ENCODE measurements around the gene KCNAB2. TPM values are rescaled to one million over a fixed set of nuclear protein-coding genes. Genes with fewer than 3 reads are reported as not detected.

KCNAB2 gene
- total and polyA plus RNA-seq, 2 experiments from 2014 or later, result 3.9 to 4.8 TPM

DNA sequence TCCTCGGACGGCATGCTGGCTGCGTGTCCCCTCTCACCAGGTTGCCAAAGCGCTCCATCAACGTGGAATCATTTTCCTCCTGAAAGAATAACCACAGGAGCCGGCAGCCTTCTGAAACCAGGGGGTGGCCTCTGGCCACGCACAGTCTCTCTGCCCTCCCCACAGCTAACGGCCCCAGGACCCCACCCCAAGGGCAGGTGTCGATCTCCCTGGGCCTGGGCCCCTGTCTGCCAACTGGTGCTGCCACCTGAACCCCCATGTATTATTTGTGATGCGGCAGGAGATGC lies 46.1 kb downstream of the KCNAB2 start:
- Histone ChIP-seq H3K9me3 (ENCODE audit: low read depth) (no peaks in the 10 kb centered on the region), H3F3A (ENCODE audit: insufficient read depth) (no peaks in the 10 kb centered on the region), H3K79me2 (ENCODE audit: insufficient read depth) (no peaks in the 10 kb centered on the region), H3K4me3 (no peak overlapping the region), H3K9ac (no peak overlapping the region), H3K27me3 (replicated peaks; ENCODE audit: insufficient read depth) (no peaks in the 10 kb centered on the region), H3K36me3 (ENCODE audit: low read depth) (no peaks in the 10 kb centered on the region), H2AFZ (no peak overlapping the region), H3K4me1 (ENCODE audit: insufficient read depth) (no peaks in the 10 kb centered on the region), H4K20me1 (ENCODE audit: insufficient read depth) (no peaks in the 10 kb centered on the region), H3K9me2 (ENCODE audit: insufficient read depth) (no peaks in the 10 kb centered on the region), H3K27ac (no peak overlapping the region), H3K4me2 (ENCODE audit: unreplicated experiment) (no peak overlapping the region)
- 83 to 89% methylated on average over 10 of the region's 10 CpGs for WGBS, 2 experiments (ENCODE audit: low coverage in 1 of 2, low lambda C conversion rate in 2 of 2, missing lambda C conversion rate in 2 of 2)
- in situ Hi-C loops (cut with MboI), result no loop called here
- no peak for DNase-seq
- TF ChIP-seq EZH2phosphoT487 (IDR thresholded peaks at IDR 0.05; ENCODE audit: insufficient read depth, low read depth) (no peak), EZH2 (IDR thresholded peaks at IDR 0.05; ENCODE audit: insufficient read depth, poor library complexity, severe bottlenecking) (no peak)

DNA sequence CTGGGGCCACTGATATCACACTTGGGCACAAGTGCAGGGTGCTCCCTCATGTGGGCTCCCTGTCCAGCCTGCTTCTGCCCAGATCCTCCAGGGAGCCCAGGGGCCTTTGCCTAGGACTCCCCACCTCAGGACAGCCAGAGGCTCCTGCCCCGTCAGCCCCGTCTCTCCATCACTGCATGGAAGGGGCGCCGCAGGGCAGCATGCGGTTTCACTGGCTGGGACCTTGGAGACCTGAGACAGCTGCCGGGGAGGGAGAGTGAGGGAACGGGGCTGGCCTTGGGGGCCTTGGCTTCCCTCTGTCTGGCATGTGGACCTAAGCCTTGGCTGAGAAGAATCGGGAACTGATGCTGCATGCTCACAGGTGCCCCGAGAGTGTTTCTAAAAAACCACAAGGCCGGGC lies 46.5 kb downstream of the KCNAB2 start:
- Histone ChIP-seq H2AFZ (no peak overlapping the region), H3F3A (ENCODE audit: insufficient read depth) (0 out of 2 replicates have a peak, but pooled peaks cover under 1% of the 10 kb centered on the region), H4K20me1 (ENCODE audit: insufficient read depth) (no peaks in the 10 kb centered on the region), H3K4me1 (ENCODE audit: insufficient read depth) (no peaks in the 10 kb centered on the region), H3K79me2 (ENCODE audit: insufficient read depth) (no peaks in the 10 kb centered on the region), H3K4me2 (ENCODE audit: unreplicated experiment) (no peak overlapping the region), H3K9ac (no peak overlapping the region), H3K9me3 (ENCODE audit: low read depth) (no peaks in the 10 kb centered on the region), H3K27me3 (replicated peaks; ENCODE audit: insufficient read depth) (no peaks in the 10 kb centered on the region), H3K9me2 (ENCODE audit: insufficient read depth) (no peaks in the 10 kb centered on the region), H3K4me3 (no peak overlapping the region), H3K36me3 (ENCODE audit: low read depth) (no peaks in the 10 kb centered on the region), H3K27ac (no peak overlapping the region)
- TF ChIP-seq EZH2 (IDR thresholded peaks at IDR 0.05; ENCODE audit: insufficient read depth, poor library complexity, severe bottlenecking), result no peak
- no peak for TF ChIP-seq EZH2phosphoT487 (IDR thresholded peaks at IDR 0.05; ENCODE audit: insufficient read depth, low read depth)
- DNase-seq, result no peak
- WGBS, 2 experiments (ENCODE audit: low coverage in 1 of 2, low lambda C conversion rate in 2 of 2, missing lambda C conversion rate in 2 of 2), result 85 to 88% methylated on average over 10 of the region's 10 CpGs
- in situ Hi-C loops (cut with MboI), result no loop called here

DNA sequence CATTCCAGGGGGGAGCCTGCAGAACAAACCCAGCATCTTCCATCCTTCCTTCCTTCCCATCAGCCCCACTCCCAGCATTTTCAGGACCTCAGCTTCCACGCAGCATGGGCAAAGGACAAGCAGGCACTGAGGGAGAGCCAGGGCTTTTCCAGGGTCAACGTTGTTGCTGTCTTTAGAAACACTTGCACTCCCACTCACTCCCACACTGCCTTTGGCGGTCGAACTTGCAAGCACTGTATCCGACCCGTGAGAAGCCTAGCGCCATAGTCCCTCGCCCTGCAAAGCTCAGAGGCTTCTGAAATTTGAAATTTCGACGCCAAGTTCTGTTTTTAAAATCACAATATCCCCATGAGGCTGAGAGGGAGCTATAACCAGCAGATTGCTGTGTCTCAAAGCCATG lies 47.4 kb downstream of the KCNAB2 start:
- DNase-seq, result no peak
- H3F3A ChIP-seq (ENCODE audit: insufficient read depth), result 0 out of 2 replicates have a peak, but pooled peaks cover 5% of the 10 kb centered on the region
- TF ChIP-seq EZH2phosphoT487 (IDR thresholded peaks at IDR 0.05; ENCODE audit: insufficient read depth, low read depth) (no peak), EZH2 (IDR thresholded peaks at IDR 0.05; ENCODE audit: insufficient read depth, poor library complexity, severe bottlenecking) (no peak)
- no peak overlapping the region for H3K9ac ChIP-seq
- H2AFZ ChIP-seq, result no peak overlapping the region
- no peaks in the 10 kb centered on the region for H3K27me3 ChIP-seq (replicated peaks; ENCODE audit: insufficient read depth)
- H3K4me1 ChIP-seq (ENCODE audit: insufficient read depth), result peaks cover 4% of the 10 kb centered on the region
- in situ Hi-C loops (cut with MboI), result no loop called here
- H4K20me1 ChIP-seq (ENCODE audit: insufficient read depth), result no peaks in the 10 kb centered on the region
- no peaks in the 10 kb centered on the region for H3K9me2 ChIP-seq (ENCODE audit: insufficient read depth)
- H3K9me3 ChIP-seq (ENCODE audit: low read depth), result no peaks in the 10 kb centered on the region
- no peak overlapping the region for H3K4me3 ChIP-seq
- WGBS, 2 experiments (ENCODE audit: low coverage in 1 of 2, low lambda C conversion rate in 2 of 2, missing lambda C conversion rate in 2 of 2), result 68 to 69% methylated on average over 10 of the region's 10 CpGs
- no peak overlapping the region for H3K4me2 ChIP-seq (ENCODE audit: unreplicated experiment)
- H3K36me3 ChIP-seq (ENCODE audit: low read depth), result no peaks in the 10 kb centered on the region
- no peak overlapping the region for H3K27ac ChIP-seq
- H3K79me2 ChIP-seq (ENCODE audit: insufficient read depth), result no peaks in the 10 kb centered on the region

- DNase-seq, result no peak
- Histone ChIP-seq H3K4me3 (no peak overlapping the region), H3K27me3 (replicated peaks; ENCODE audit: insufficient read depth) (no peaks in the 10 kb centered on the region), H3K9me2 (ENCODE audit: insufficient read depth) (no peaks in the 10 kb centered on the region), H3F3A (ENCODE audit: insufficient read depth) (0 out of 2 replicates have a peak, but pooled peaks cover 10% of the 10 kb centered on the region), H3K9me3 (ENCODE audit: low read depth) (no peaks in the 10 kb centered on the region), H3K27ac (no peak overlapping the region), H2AFZ (no peak overlapping the region), H3K36me3 (ENCODE audit: low read depth) (no peaks in the 10 kb centered on the region), H3K4me1 (ENCODE audit: insufficient read depth) (peaks cover 9% of the 10 kb centered on the region), H3K4me2 (ENCODE audit: unreplicated experiment) (no peak overlapping the region), H3K9ac (no peak overlapping the region), H3K79me2 (ENCODE audit: insufficient read depth) (no peaks in the 10 kb centered on the region), H4K20me1 (ENCODE audit: insufficient read depth) (no peaks in the 10 kb centered on the region)
- WGBS, 2 experiments (ENCODE audit: low coverage in 1 of 2, low lambda C conversion rate in 2 of 2, missing lambda C conversion rate in 2 of 2), result 87 to 88% methylated on average over 9 of the region's 9 CpGs
- in situ Hi-C loops (cut with MboI), result no loop called here
- TF ChIP-seq EZH2phosphoT487 (IDR thresholded peaks at IDR 0.05; ENCODE audit: insufficient read depth, low read depth), result no peak
- TF ChIP-seq EZH2 (IDR thresholded peaks at IDR 0.05; ENCODE audit: insufficient read depth, poor library complexity, severe bottlenecking), result no peak
These were observed 47.9 kb downstream of the KCNAB2 start for GRCh38 chr1:6093611-6094010.

GRCh38 chr1:6094246-6094645 lies 48.6 kb downstream of the KCNAB2 start:
- H4K20me1 ChIP-seq (ENCODE audit: insufficient read depth), result no peaks in the 10 kb centered on the region
- no peak overlapping the region for H3K27ac ChIP-seq
- WGBS, 2 experiments (ENCODE audit: low coverage in 1 of 2, low lambda C conversion rate in 2 of 2, missing lambda C conversion rate in 2 of 2), result 94 to 96% methylated on average over 19 of the region's 19 CpGs
- H3F3A ChIP-seq (ENCODE audit: insufficient read depth), result 0 out of 2 replicates have a peak, but pooled peaks cover 12% of the 10 kb centered on the region
- H3K4me3 ChIP-seq, result no peak overlapping the region
- H3K9ac ChIP-seq, result no peak overlapping the region
- H3K4me2 ChIP-seq (ENCODE audit: unreplicated experiment), result no peak overlapping the region
- H3K9me2 ChIP-seq (ENCODE audit: insufficient read depth), result no peaks in the 10 kb centered on the region
- no peak for TF ChIP-seq EZH2 (IDR thresholded peaks at IDR 0.05; ENCODE audit: insufficient read depth, poor library complexity, severe bottlenecking)
- no peak for TF ChIP-seq EZH2phosphoT487 (IDR thresholded peaks at IDR 0.05; ENCODE audit: insufficient read depth, low read depth)
- H3K27me3 ChIP-seq (replicated peaks; ENCODE audit: insufficient read depth), result no peaks in the 10 kb centered on the region
- H3K9me3 ChIP-seq (ENCODE audit: low read depth), result no peaks in the 10 kb centered on the region
- H3K79me2 ChIP-seq (ENCODE audit: insufficient read depth), result no peaks in the 10 kb centered on the region
- H2AFZ ChIP-seq, result no peak overlapping the region
- DNase-seq, result no peak
- H3K36me3 ChIP-seq (ENCODE audit: low read depth), result no peaks in the 10 kb centered on the region
- H3K4me1 ChIP-seq (ENCODE audit: insufficient read depth), result peaks cover 13% of the 10 kb centered on the region
- in situ Hi-C loops (cut with MboI), result no loop called here

Measured in GM23248 (cell line).